HG03097 (cell line): ENCODE measurements around the gene RPS10.
"Not testable (repeated sequence)": the region's sequence is repeated elsewhere in the genome, so short reads cannot be mapped to it uniquely, and the experiment has no call there.

Experiments
- ATAC-seq: cut with Tn5 transposase; IDR thresholded peaks from one replicate; pipeline ENCODE4 v1.9.1; 2021; ENCODE audit not compliant: unreplicated experiment, low FRiP score

Gene RPS10

GRCh38 chr6:34451192-34451591 lies 25.3 kb upstream of the RPS10 start:
- ATAC-seq: no peak

GRCh38 chr6:34447910-34448309 lies 22.0 kb upstream of the RPS10 start:
- no peak for ATAC-seq

- no peak for ATAC-seq
These were observed 21.5 kb upstream of the RPS10 start for GRCh38 chr6:34447386-34447785.

- no peak for ATAC-seq
These were observed 19.5 kb upstream of the RPS10 start for GRCh38 chr6:34445313-34445860.

GRCh38 chr6:34441526-34441925 lies 15.7 kb upstream of the RPS10 start:
- no peak for ATAC-seq

- ATAC-seq: no peak
These were observed 13.6 kb upstream of the RPS10 start for GRCh38 chr6:34439442-34439841.

- no peak for ATAC-seq
These were observed 12.8 kb upstream of the RPS10 start for GRCh38 chr6:34438705-34439104.

GRCh38 chr6:34437644-34437970 lies 11.7 kb upstream of the RPS10 start:
- ATAC-seq: no peak

- no peak for ATAC-seq
These were observed 11.2 kb upstream of the RPS10 start for GRCh38 chr6:34436803-34437643.

- ATAC-seq: no peak
These were observed 10.0 kb upstream of the RPS10 start for GRCh38 chr6:34435916-34436315.

- ATAC-seq: no peak
These were observed 754 bp downstream of the RPS10 start for GRCh38 chr6:34425132-34425497.

GRCh38 chr6:34424200-34425131 lies 1.4 kb downstream of the RPS10 start:
- ATAC-seq: no peak

- no peak for ATAC-seq
These were observed 2.6 kb downstream of the RPS10 start for GRCh38 chr6:34423254-34423653.

GRCh38 chr6:34418367-34418766 lies 7.5 kb downstream of the RPS10 start:
- ATAC-seq: no peak

- ATAC-seq: no peak
These were observed 8.9 kb downstream of the RPS10 start for GRCh38 chr6:34416877-34417371.

- ATAC-seq: no peak
These were observed 10.6 kb downstream of the RPS10 start for GRCh38 chr6:34414999-34415858.

GRCh38 chr6:34412643-34413214 lies 13.1 kb downstream of the RPS10 start:
- no peak for ATAC-seq

- ATAC-seq: no peak
These were observed 13.9 kb downstream of the RPS10 start for GRCh38 chr6:34412016-34412415.

GRCh38 chr6:34407915-34408314 lies 18.0 kb downstream of the RPS10 start:
- not testable (repeated sequence) for ATAC-seq

- ATAC-seq: no peak
These were observed 29.4 kb downstream of the RPS10 start for GRCh38 chr6:34396518-34396917.
